WI38 (cell line): ENCODE data around the gene SHC1.

Experiments used
- H3K4me3 ChIP-seq: 2 replicates; pipeline ENCODE4 v1.5.1; 2011; ENCODE audit warnings: low read depth, mild to moderate bottlenecking, control low read depth, low read length
- TF ChIP-seq, protein P1 (sequence below): IDR thresholded peaks from 2 replicates; pipeline ENCODE4 v1.5.1; 2012; ENCODE audit warnings: low read depth, mild to moderate bottlenecking, control low read depth, low read length

SHC1 gene

DNA sequence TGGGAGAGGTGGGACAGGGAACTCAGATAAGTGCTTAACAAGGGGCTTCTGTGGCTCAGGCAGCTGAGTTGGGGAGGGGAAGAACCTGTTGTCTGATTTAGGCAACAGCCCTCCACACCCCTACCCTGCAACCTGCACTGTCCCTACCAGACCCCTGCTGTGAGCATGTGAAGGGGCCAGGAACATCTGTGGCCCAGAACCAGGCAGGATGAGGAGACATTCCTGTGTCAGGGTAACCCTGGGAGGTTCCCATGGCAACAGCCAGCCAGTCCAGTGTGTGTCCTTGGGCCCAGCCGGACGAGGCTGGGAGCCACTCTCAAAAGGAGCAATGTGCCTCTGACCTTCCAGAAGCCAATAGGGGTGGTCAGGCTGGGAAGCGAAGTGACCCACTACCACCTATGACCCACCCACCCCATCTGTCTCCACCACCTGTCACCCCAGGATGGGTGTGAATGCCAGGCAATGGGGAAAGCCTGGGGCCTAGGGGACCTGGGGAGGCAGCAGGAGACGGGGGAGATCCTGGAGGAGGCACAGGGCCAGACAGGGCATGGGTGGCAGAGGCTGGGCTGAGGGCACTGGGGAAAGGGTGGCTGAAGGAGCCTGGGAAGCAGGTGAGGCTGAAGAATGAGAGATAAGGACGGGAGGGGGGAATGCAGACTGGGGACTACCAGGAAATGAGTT lies 29.1 kb downstream of the SHC1 start:
- H3K4me3 ChIP-seq = no peak overlapping the region

DNA sequence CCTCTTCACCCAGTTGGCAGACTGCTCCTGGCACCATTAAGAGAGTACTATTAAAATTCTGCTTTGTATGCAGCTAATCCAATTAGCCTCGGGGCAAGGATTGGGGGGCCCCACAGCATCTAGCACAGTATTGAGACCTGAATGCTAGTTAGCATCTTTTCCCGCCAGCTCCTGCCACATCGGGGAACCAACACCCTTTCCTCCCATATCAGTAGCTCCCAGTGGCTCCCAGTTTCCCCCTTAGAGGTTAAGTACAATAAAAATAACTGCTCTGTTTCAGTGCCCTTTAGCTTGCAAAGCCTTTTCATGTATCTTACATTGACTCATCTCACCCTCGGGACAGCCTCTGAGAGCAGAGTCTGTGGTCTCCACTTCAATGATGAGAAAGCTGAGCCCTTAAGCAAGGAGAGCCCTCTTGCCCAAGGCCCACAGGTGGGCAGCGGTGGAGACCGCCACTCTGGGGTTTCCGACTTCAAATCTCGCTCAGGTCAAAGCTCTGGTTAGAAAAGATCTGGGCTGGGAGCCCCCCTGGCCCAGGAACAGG lies 29.8 kb downstream of the SHC1 start:
- TF ChIP-seq, protein P1, sequence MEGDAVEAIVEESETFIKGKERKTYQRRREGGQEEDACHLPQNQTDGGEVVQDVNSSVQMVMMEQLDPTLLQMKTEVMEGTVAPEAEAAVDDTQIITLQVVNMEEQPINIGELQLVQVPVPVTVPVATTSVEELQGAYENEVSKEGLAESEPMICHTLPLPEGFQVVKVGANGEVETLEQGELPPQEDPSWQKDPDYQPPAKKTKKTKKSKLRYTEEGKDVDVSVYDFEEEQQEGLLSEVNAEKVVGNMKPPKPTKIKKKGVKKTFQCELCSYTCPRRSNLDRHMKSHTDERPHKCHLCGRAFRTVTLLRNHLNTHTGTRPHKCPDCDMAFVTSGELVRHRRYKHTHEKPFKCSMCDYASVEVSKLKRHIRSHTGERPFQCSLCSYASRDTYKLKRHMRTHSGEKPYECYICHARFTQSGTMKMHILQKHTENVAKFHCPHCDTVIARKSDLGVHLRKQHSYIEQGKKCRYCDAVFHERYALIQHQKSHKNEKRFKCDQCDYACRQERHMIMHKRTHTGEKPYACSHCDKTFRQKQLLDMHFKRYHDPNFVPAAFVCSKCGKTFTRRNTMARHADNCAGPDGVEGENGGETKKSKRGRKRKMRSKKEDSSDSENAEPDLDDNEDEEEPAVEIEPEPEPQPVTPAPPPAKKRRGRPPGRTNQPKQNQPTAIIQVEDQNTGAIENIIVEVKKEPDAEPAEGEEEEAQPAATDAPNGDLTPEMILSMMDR = no peak
- no peak overlapping the region for H3K4me3 ChIP-seq

More for the DNA sequence above, 29.1 kb downstream of the SHC1 start:
- TF ChIP-seq, protein P1 = no peak

DNA sequence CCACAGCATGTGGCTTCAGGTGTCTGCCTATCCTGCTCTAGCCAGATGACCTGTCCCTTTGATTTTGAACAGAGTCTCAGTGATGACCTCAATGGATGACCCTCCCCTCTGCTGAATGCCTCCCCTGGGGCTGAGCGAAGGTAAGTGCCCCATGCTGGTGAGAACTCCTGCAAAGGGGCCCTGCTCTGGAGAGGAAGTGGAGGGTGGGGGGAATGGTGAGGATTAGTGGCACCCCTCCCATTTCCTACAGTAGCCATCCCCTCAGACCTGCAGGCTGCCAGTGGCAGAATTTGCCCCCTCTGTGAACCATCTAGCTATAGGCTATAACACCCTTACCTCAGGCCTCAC lies 30.4 kb downstream of the SHC1 start:
- TF ChIP-seq, protein P1 = no peak
- no peak overlapping the region for H3K4me3 ChIP-seq

DNA sequence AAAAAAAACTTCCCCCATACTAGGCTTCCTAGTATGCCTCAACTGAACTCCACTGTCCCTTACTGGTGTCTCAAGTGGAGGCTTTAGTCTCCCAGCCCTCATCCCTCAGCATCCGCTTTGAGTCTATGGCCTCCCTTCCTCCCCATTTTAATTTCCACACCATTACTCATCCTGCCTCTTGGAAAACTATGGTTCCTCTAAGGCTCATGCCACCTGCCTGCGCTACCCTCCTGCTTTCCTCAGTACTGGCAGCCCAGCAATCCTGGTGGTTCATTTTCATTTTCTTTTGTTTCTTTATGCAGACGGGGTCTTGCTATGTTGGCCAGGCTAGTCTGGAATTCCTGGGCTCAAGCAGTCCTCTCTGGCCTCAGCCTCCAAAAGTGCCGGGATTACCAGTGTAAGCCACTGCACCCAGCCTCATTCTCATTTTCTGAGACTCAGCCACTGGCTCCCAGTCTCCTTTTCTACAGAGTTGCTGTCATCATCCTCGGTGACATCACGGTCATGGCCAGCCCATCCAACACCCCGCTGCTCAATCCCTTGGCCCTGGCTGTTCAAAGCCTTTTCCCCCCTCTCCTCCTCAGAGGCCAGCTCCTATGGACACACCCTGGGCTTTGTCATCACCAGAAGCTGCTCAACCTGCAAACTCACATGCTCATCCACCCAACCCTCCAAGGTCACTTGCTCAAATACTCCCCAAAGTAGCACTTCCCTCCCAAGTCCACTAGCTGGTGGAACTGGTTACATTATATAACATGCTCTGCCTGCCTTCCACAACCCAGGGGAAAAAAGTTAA lies 31.7 kb downstream of the SHC1 start:
- H3K4me3 ChIP-seq = no peak overlapping the region
- TF ChIP-seq, protein P1 = no peak

DNA sequence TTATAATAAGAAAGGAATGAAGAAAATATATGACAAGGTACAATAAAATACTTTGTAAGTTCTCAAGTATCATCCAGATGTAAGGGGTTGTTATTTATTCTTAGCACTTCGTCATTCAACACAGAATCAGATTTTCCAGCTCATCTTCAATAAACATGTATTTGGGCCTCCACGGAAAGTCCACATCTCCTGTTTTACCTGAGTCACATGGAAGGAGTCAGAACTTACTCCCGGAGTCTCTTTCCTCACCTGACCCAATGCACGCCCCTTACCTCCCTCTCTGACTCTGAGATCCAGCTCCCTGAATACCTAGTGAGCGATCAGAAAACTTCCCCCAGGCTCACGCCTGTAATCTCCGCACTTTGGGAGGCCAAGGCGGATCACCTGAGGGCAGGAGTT lies 32.6 kb downstream of the SHC1 start:
- H3K4me3 ChIP-seq = peak overlapping the region; percentile 80
- TF ChIP-seq, protein P1 = no peak

DNA sequence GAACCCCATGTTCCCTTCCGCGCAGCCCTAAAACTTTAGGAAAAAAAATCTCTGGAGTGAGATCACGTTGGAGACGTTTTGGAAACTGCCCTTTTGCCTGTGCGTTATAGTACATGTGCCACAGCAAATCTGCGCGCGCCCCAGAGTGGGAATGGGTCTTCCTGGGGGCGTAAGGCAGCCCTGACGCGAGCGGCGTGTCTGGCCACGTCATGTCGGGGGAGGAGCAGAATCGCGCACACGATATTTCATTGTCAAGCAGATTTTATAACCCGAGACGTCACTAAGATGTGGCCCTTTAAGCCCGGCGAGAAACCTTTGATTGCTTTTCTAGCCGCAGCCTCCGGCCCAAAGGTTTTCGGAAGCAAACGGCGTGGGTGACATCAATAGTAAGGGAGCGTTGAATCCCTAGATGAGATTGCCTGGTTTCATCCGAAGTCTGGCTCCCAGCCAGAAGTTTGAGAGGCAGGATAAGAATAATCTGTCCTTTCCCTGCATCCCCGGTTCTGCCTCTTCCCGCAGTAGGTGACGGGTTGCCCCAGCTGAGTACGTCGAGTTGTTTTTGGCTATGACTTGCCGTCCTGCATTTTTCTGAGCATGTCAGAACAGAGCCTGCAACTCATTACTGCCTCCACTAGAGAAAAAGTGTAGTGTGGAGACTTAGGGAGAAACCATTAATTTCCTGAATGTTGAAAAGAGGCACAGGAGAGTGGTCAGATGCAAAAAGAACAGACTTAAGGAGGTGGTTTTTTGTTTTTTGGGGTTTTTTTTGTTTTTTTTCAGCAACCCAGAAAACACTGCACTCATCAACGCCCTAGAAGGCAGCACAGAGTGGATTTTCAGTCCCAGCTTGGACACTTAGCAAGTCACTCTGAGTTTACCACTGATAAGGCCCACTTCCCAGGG lies 33.2 kb downstream of the SHC1 start:
- peak overlapping the region; percentile 80 for H3K4me3 ChIP-seq
- TF ChIP-seq, protein P1 = no peak
